Neural cell (in vitro differentiated cells): Measurements from ENCODE around the gene ANKAR. TPM values are rescaled to one million over a fixed set of nuclear protein-coding genes. Genes with fewer than 3 reads are reported as not detected.

Experiments used
- H2AFZ ChIP-seq: fragments of 200-600, 300-800 bp; sonication (generic), shearing (Covaris generic); 2 replicates; pipeline ENCODE4 v1.6.0; 2014; ENCODE audit warnings: low read depth, mild to moderate bottlenecking, antibody characterized with exemption, low read length, moderate library complexity
- H3F3A ChIP-seq: fragments of 200-600 bp; shearing (Covaris generic); 2 replicates; pipeline ENCODE4 v1.6.1; 2016; ENCODE audit warnings: mild to moderate bottlenecking, moderate library complexity, mixed read lengths, antibody characterized with exemption, low read length; ENCODE audit not compliant: insufficient read depth, poor library complexity, severe bottlenecking
- H3K27ac ChIP-seq: fragments of 200-600, 300-800 bp; sonication (generic), shearing (Covaris generic); 2 replicates; pipeline ENCODE4 v1.5.1; 2014; ENCODE audit warnings: mild to moderate bottlenecking, low read length, moderate library complexity
- H3K27me3 ChIP-seq: fragments of 300-800, 200-600 bp; sonication (generic), shearing (Covaris generic); 2 replicates; pipeline ENCODE4 v1.6.0; 2014; ENCODE audit warnings: mild to moderate bottlenecking, low read depth, low read length, moderate library complexity; ENCODE audit not compliant: insufficient read depth
- H3K36me3 ChIP-seq: fragments of 300-800, 200-600 bp; sonication (generic), shearing (Covaris generic); 2 replicates; pipeline ENCODE4 v1.5.1; 2014; ENCODE audit warnings: mild to moderate bottlenecking, antibody characterized with exemption, low read length, moderate library complexity; ENCODE audit not compliant: insufficient read depth
- H3K4me2 ChIP-seq: fragments of 300-800, 200-600 bp; sonication (generic), shearing (Covaris generic); 2 replicates; pipeline ENCODE4 v1.6.0; 2014; ENCODE audit warnings: mild to moderate bottlenecking, low read length
- H3K4me3 ChIP-seq: fragments of 300-800, 200-600 bp; sonication (generic), shearing (Covaris generic); 2 replicates; pipeline ENCODE4 v1.5.1; 2014; ENCODE audit warnings: mild to moderate bottlenecking, low read length, moderate library complexity
- H3K79me2 ChIP-seq: fragments of 200-600 bp; shearing (Covaris generic); replicated peaks from 2 replicates; pipeline ENCODE4 v1.6.0; 2014; ENCODE audit warnings: mild to moderate bottlenecking, low read length, moderate library complexity; ENCODE audit not compliant: insufficient read depth
- H3K9ac ChIP-seq: fragments of 300-800, 200-600 bp; sonication (generic), shearing (Covaris generic); 2 replicates; pipeline ENCODE4 v1.6.1; 2016; ENCODE audit warnings: mild to moderate bottlenecking, low read length, mixed read lengths
- H3K9me2 ChIP-seq: fragments of 200-600 bp; shearing (Covaris generic); 2 replicates; pipeline ENCODE4 v1.6.1; 2016; ENCODE audit warnings: mild to moderate bottlenecking, low read length, mixed read lengths; ENCODE audit not compliant: insufficient read depth
- H3K9me3 ChIP-seq: fragments of 200-600, 300-800 bp; sonication (generic), shearing (Covaris generic); 2 replicates; pipeline ENCODE4 v1.6.1; 2016; ENCODE audit warnings: mild to moderate bottlenecking, mixed run types, low read length, moderate library complexity, mixed read lengths
- H4K20me1 ChIP-seq: fragments of 200-600 bp; shearing (Covaris generic); 2 replicates; pipeline ENCODE4 v1.6.1; 2016; ENCODE audit warnings: mild to moderate bottlenecking, mixed run types; ENCODE audit not compliant: insufficient read depth
- CTCF ChIP-seq: fragments of 450-650 bp; IDR thresholded peaks from 2 replicates; pipeline ENCODE4 v1.5.1; 2014; ENCODE audit warnings: antibody characterized with exemption, mild to moderate bottlenecking, moderate library complexity; ENCODE audit not compliant: poor library complexity, severe bottlenecking
- EP300 ChIP-seq: fragments of 450-650 bp; conservative IDR thresholded peaks from 2 replicates; pipeline ENCODE4 v1.6.1; 2014; ENCODE audit warnings: antibody characterized with exemption, mild to moderate bottlenecking, moderate library complexity; ENCODE audit not compliant: poor library complexity, severe bottlenecking
- EZH2 ChIP-seq: fragments of 200-600, 300-800 bp; shearing (Covaris generic), sonication (generic); IDR thresholded peaks from 2 replicates; pipeline ENCODE4 v1.6.1; 2014; ENCODE audit warnings: antibody characterized with exemption, low read length, borderline replicate concordance, mild to moderate bottlenecking; ENCODE audit not compliant: insufficient read depth, poor library complexity, severe bottlenecking
- MXI1 ChIP-seq: fragments of 450-650 bp; conservative IDR thresholded peaks from 2 replicates; pipeline ENCODE4 v1.6.1; 2014; ENCODE audit warnings: antibody characterized with exemption, mild to moderate bottlenecking; ENCODE audit not compliant: poor library complexity, severe bottlenecking
- POLR2AphosphoS5 ChIP-seq: IDR thresholded peaks from 2 replicates; pipeline ENCODE4 v1.6.1; 2012
- RAD21 ChIP-seq: fragments of 450-650 bp; conservative IDR thresholded peaks from 2 replicates; pipeline ENCODE4 v1.6.1; 2014; ENCODE audit warnings: antibody characterized with exemption, mild to moderate bottlenecking, moderate library complexity
- REST ChIP-seq: IDR thresholded peaks from 2 replicates; pipeline ENCODE4 v1.6.1; 2012; ENCODE audit warnings: borderline replicate concordance
- SMC3 ChIP-seq: fragments of 450-650 bp; conservative IDR thresholded peaks from 2 replicates; pipeline ENCODE4 v1.6.1; 2014; ENCODE audit warnings: antibody characterized with exemption, mild to moderate bottlenecking, moderate library complexity; ENCODE audit not compliant: poor library complexity
- TAF1 ChIP-seq: IDR thresholded peaks from 2 replicates; pipeline ENCODE4 v1.6.1; 2012; ENCODE audit warnings: low read depth
- polyA plus RNA-seq: library from polyadenylated mRNA; depleted of rRNA; stranded (reverse); fragments of >200 nt; gene quantifications from 2 replicates; pipeline ENCODE4 v1.2.3, GENCODE V29; 2014

ANKAR gene
- polyA plus RNA-seq, 1 donor from 2014 or later: 7.4 TPM

- no peaks in the 10 kb centered on the region for H3K36me3 ChIP-seq
- no peak overlapping the region for H2AFZ ChIP-seq
- no peaks in the 10 kb centered on the region for H4K20me1 ChIP-seq
- no peaks in the 10 kb centered on the region for H3K27me3 ChIP-seq
- H3K9ac ChIP-seq: no peak overlapping the region
- no peaks in the 10 kb centered on the region for H3K79me2 ChIP-seq
- H3K9me2 ChIP-seq: no peaks in the 10 kb centered on the region
- H3K4me2 ChIP-seq: no peak overlapping the region
- H3K4me3 ChIP-seq: no peak overlapping the region
- TF ChIP-seq RAD21: no peak
- no peaks in the 10 kb centered on the region for H3K9me3 ChIP-seq
- no peak overlapping the region for H3K27ac ChIP-seq
- no peaks in the 10 kb centered on the region for H3F3A ChIP-seq
These were observed 41.1 kb upstream of the ANKAR start for GRCh38 chr2:189633392-189633811.

GRCh38 chr2:189635353-189635752 lies 39.1 kb upstream of the ANKAR start:
- H2AFZ ChIP-seq: no peak overlapping the region
- H3K4me3 ChIP-seq: no peak overlapping the region

More at GRCh38 chr2:189635353-189635752, 39.1 kb upstream of the ANKAR start:
- H3K79me2 ChIP-seq: no peaks in the 10 kb centered on the region
- TF ChIP-seq EP300 (no peak), TAF1 (no peak), POLR2AphosphoS5 (no peak), RAD21 (no peak), REST (no peak), MXI1 (no peak), EZH2 (no peak), CTCF (no peak), SMC3 (no peak)
- no peaks in the 10 kb centered on the region for H3K9me3 ChIP-seq
- no peaks in the 10 kb centered on the region for H3K36me3 ChIP-seq
- H3K9ac ChIP-seq: no peak overlapping the region
- H3K9me2 ChIP-seq: no peaks in the 10 kb centered on the region
- no peaks in the 10 kb centered on the region for H3F3A ChIP-seq
- H4K20me1 ChIP-seq: no peaks in the 10 kb centered on the region
- no peak overlapping the region for H3K27ac ChIP-seq
- H3K4me2 ChIP-seq: no peak overlapping the region
- no peaks in the 10 kb centered on the region for H3K27me3 ChIP-seq
